Peyer's patch (tissue), 4 donors: ENCODE data around the gene SLC16A2.

ENCODE experiments used
- POLR2A ChIP-seq, 2 donors: fragments of 450-650 bp; IDR thresholded peaks; one replicate each; pipeline ENCODE4 v1.5.1; 2017; ENCODE audit warnings: antibody characterized with exemption in 2 of 2, mild to moderate bottlenecking in 2 of 2, moderate library complexity in 2 of 2
- TF ChIP-seq, protein P1 (sequence below), 6 experiments: fragments of 450-650 bp in 4 of 6; fragments of 200-600 bp in 2 of 6; sonication (generic) in 1 of 6; IDR thresholded peaks; one replicate each; pipeline ENCODE4 v1.5.1; 2017 to 2019; ENCODE audit warnings: antibody characterized with exemption in 6 of 6, mild to moderate bottlenecking in 3 of 6, moderate library complexity in 1 of 6

DNA sequence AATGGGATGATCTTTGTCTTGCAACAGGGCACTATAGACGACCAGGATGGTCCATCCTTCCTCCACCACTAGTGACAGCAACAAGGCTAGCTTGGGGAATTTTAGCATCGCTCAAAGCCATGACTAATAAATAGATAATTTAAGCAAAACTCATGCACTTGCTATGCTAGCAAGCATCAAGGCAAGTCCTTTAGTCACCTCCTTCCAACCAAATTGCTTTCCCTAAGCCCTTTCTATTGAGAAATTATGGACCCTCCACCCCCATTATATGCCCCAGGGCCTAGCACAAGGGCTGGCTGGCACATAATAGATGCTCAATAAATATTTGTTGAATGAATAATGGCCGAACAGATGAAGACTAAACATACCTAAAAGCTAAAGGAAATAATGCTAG lies 28.6 kb downstream of the SLC16A2 start:
- TF ChIP-seq, protein P1, sequence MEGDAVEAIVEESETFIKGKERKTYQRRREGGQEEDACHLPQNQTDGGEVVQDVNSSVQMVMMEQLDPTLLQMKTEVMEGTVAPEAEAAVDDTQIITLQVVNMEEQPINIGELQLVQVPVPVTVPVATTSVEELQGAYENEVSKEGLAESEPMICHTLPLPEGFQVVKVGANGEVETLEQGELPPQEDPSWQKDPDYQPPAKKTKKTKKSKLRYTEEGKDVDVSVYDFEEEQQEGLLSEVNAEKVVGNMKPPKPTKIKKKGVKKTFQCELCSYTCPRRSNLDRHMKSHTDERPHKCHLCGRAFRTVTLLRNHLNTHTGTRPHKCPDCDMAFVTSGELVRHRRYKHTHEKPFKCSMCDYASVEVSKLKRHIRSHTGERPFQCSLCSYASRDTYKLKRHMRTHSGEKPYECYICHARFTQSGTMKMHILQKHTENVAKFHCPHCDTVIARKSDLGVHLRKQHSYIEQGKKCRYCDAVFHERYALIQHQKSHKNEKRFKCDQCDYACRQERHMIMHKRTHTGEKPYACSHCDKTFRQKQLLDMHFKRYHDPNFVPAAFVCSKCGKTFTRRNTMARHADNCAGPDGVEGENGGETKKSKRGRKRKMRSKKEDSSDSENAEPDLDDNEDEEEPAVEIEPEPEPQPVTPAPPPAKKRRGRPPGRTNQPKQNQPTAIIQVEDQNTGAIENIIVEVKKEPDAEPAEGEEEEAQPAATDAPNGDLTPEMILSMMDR (IDR thresholded peaks at IDR 0.05) = no peak
- TF ChIP-seq POLR2A (IDR thresholded peaks at IDR 0.05) = no peak
